Transverse colon (tissue), 3 donors: ENCODE measurements around the gene HSD11B1L.

Source experiments
- POLR2A ChIP-seq: fragments of 450-650 bp; IDR thresholded peaks from one replicate; pipeline ENCODE4 v1.6.1; 2016; ENCODE audit warnings: antibody characterized with exemption, mild to moderate bottlenecking, moderate library complexity
- TF ChIP-seq, protein P1 (sequence below), 5 experiments: fragments of 200-600 bp in 3 of 5; fragments of 450-650 bp in 2 of 5; sonication (generic) in 3 of 5; IDR thresholded peaks; 1 replicate in 2 of 5; 2 replicates in 3 of 5; pipeline ENCODE4 v1.5.1; 2016 to 2017; ENCODE audit warnings: antibody characterized with exemption in 5 of 5, inconsistent platforms in 3 of 5, mild to moderate bottlenecking in 2 of 5, moderate library complexity in 1 of 5

GRCh38 chr19:5697022-5697889 is 16.4 kb downstream of the HSD11B1L start:
- TF ChIP-seq POLR2A: no peak
- TF ChIP-seq, protein P1, sequence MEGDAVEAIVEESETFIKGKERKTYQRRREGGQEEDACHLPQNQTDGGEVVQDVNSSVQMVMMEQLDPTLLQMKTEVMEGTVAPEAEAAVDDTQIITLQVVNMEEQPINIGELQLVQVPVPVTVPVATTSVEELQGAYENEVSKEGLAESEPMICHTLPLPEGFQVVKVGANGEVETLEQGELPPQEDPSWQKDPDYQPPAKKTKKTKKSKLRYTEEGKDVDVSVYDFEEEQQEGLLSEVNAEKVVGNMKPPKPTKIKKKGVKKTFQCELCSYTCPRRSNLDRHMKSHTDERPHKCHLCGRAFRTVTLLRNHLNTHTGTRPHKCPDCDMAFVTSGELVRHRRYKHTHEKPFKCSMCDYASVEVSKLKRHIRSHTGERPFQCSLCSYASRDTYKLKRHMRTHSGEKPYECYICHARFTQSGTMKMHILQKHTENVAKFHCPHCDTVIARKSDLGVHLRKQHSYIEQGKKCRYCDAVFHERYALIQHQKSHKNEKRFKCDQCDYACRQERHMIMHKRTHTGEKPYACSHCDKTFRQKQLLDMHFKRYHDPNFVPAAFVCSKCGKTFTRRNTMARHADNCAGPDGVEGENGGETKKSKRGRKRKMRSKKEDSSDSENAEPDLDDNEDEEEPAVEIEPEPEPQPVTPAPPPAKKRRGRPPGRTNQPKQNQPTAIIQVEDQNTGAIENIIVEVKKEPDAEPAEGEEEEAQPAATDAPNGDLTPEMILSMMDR (IDR thresholded peaks at IDR 0.05): no peak
